Cerebellar cortex (tissue), 1 donor: ENCODE measurements around the gene ITPKB.
"Not testable (repeated sequence)": the region's sequence is repeated elsewhere in the genome, so short reads cannot be mapped to it uniquely, and the experiment has no call there.

ENCODE experiments used
- DNase-seq: peaks from one replicate; pipeline ENCODE4 v3.0.0-alpha.2; 2015; ENCODE audit warnings: low spot score

Gene ITPKB

GRCh38 chr1:226602186-226603021, 136.7 kb downstream of the ITPKB start:
- no peak for DNase-seq

DNA sequence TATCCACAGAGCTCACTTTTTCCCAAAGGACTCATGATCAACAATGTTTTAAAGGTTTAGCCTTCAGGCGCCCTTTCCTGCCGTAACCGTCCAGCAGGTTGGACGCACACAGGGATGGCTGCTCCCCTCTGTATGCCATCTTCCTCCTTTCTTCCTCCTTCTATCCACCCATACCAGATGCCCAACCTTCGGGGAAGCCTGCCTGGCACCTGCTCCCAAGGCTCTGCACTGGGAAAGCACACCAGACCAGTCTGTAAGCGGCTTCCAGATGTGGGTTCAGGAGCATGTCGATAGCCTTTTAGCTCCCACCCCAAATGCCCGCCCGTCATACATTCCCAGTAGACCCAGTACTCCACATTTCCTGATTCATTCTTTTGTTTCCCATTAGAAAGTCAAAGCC, 137.6 kb downstream of the ITPKB start:
- no peak for DNase-seq

GRCh38 chr1:226600254-226600653, 138.8 kb downstream of the ITPKB start:
- DNase-seq, result peak; percentile 22

DNA sequence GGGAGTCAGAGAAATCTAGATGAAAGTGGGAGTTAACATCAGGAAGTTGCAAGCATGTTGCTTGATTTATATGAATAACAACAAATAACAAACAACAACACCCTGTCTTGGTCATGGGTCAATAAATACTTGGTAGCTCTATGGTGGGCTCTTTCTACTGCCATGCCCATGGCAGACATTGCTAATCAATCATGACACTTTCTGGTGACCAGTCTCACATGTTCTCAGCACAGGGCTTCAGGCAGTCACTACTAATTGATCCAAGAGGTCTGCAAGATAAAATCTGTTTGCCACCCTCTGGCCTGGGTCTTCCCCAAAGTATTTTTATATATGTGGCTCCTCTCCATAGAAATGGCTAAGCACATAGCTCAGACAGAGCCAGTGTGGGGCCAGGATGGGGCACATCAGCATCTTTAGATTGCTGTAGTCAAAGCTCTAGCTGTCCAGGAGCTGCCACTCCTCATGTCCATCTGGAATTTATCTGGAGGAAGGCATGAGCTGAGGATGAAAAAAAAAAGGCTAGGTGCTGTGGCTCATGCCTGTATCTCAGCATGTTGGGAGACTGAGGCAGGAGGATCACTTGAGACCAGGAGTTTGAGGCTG, 139.3 kb downstream of the ITPKB start:
- DNase-seq, result no peak

GRCh38 chr1:226598955-226599354, 140.1 kb downstream of the ITPKB start:
- DNase-seq, result not testable (repeated sequence)

DNA sequence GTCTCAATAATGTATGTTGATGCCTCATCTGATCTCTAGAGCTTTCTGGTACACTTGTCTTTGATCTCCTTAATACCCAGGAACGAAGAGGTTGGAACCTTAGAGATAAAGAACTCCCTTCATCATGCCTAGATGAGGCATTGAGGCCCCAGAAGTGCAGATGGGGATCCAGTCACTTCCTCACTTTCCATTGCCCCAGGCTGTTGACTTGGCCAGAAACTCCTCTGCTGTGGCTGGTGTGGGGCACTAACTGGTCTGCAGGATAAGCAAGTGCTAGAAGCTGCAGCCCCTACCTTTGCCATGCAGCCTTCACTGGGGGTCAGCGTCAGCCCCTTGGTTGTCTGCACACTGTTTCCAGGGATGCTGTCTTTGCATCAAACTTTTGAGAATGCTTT, 140.6 kb downstream of the ITPKB start:
- DNase-seq, result no peak

- no peak for DNase-seq
Observed at GRCh38 chr1:226597616-226598454, 141.2 kb downstream of the ITPKB start.

DNA sequence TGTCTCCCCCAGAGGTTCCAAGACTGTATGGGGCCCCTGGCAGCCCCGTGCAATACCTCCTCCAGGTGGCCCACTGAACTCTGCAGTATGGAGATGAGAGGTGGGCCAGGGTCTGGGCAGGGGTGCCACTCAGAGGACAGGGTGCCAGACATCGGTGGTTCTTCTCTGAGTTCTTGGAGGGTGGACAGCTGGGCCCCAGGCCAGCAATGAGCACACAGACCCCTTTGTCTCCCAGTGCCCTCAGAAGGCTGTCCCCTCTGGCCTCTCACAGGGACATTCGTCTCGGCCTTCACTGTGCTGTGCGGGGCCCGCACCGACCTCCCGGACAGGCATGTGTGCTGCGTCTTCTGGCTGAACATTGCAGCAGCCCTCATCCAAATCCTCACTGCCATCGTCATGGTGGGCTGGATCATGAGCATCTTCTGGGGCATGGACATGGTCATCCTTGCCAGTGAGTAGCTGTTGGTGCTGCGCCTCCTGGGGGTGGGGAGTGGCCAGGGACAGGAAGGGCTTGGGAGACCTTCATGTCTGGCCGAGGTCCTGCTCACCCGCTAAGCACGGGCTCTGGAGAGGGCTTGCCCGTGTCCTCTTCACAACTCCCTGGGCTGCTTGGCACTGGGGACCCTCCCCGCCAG, 142.4 kb downstream of the ITPKB start:
- no peak for DNase-seq

DNA sequence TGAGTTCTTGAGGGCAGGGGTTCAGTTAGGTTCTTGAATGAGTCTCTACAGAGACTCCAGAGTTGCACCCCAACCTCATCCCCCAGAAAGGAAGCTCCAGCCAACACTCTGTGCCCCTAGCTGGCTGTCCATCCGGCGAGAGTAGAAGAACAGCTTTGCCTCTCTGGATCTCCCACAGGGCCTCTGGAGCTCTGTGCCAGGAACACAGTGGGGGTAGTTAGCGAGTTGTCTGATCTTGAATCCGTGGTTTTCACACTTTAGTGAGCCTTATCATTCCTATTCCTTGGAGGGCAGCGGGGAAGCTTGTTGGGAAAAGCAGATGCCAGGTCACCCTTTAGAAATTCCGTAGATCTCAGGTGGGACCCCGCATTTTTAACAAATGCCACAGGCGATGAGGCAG, 145.5 kb downstream of the ITPKB start:
- DNase-seq, result peak; percentile 78

DNA sequence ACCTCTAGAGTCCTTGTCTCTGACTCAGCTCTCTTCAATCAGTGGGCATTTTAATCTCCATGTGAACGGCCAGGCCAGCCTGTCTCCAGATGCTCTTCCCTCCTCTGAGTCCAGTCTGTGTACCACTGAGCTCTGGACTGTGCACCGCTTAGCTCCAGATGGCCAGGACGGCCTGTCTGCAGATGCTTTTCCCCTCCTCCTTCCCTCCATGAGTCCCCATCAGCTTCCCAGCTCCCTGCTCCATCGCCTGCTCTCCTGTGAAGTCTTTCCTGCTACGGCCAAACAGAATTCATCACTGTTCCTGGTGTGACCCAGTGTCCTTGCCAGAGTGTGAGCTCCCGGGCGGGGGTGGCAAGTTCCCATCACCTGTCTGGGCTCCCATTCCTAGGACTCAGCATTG, 148.5 kb downstream of the ITPKB start:
- DNase-seq, result peak; percentile 89

GRCh38 chr1:226589008-226589733, 149.9 kb downstream of the ITPKB start:
- no peak for DNase-seq

DNA sequence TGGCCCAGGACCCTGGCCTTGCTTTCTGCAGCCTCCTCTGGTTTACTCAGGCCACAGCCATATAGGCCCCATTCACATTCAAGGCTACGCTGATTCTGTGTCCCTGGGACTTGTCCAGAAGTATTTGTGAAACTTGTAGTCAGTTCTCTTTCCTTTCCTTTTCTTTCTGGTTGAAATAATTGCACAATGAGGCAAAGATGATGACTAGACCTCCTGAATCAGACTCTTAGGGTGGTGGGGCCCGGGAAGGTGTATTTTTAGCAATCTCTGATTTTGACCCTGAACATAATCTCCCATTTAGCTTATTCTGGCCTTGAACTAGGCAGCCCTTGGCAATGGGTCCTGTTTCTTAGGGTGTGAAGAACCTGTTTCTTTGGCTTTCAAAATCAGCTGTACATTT, 150.6 kb downstream of the ITPKB start:
- no peak for DNase-seq

DNA sequence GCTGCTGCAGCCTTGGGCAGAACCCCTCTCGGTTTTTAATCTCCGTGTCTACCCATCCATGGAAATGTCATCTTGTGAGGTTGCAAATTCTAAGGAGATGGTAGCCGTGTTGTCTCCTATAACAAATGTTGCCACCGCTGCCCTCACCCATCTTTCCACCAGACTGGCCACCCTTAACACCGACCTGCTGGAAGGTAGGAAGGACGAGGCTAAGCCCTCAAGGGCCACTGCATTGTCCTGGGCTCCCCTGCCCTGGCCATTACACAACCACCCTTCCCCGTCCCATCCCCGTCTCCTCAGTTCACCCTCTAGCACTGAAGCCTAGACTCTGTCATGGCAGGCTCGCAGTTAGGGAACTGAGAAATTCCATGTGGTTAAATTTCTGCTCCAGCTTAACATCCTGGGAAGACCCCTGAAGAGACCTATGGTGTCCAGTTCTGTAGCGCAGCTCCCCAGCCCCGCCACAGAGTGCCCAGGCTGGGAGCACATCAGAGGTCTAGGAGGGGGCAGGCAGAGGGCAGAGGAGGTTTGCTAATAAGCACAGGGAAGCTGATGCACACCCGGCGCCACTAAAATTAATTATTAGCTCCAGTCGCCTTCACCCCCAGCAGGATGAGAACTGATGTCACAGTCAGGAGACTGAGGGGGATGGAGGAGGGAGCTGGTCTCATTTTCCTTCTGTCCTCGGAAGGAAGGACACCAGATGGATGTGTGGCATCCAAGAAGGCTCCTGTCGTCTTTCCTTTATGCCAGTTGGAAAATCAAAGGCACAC, 152.2 kb downstream of the ITPKB start:
- no peak for DNase-seq

DNA sequence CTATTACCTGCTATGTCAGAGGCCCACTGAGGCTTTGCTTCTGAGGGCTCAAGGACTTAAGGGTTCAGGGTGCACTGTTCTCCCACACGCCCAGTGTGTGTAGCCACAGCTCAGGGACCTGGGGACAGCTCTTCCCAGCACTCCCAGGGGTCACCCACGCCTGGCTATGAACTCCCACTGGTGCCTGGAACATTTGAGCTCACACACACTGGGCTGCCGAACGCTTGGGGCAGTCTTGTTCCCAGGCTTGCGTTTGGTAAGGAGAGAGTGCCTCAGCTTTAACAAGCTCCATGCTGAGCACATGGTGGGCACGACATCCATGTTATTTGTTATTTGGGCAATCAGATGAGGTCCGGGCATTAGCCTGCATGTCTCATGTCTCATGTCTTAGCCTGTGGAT, 153.0 kb downstream of the ITPKB start:
- no peak for DNase-seq

DNA sequence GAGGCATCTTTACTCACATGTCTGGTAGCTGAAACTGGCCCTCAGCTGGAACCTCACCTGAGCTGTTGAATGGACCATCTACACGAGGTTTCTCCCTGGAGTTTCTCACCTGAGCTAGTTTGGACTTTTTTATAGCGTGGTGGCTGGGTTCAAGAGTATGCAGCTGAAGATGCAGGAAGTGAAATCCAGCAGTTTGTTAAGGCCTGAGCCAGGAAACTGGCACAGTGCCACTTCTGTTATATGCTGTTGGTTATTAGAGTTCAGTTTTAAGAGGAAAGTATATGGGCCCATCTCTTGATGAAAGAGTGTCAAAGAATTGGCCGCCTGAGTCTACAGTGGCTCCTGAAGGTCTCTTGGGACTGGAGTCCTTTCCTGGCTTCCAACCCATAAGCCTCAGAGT, 154.9 kb downstream of the ITPKB start:
- DNase-seq, result no peak

DNA sequence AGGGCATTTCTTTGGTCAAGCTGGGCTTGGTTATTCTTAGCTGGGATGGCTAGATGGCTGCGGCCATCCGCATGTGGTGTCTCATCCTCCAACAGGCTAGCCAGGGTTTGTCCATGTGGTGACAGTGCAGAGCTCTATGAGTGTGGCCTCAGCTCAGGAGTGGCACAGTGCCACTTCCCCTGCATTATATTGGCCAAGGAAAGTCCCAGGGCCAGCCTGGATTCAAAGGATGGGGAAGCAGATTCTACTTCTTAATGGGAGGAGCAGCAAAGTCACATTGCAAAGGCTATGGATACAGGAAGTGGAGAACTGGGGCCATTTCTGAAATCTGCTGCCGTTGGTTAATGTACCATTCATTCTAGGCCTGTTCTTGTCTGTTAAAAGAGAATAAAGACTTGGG, 156.1 kb downstream of the ITPKB start:
- no peak for DNase-seq
